Parathyroid adenoma (tissue), 2 donors: ENCODE data around the gene DCLRE1B.

Source experiments
- H2AFZ ChIP-seq: fragments of 300-600 bp; sonication (generic); one replicate; pipeline ENCODE4 v1.7.0; 2017; ENCODE audit warnings: antibody characterized with exemption, mild to moderate bottlenecking
- H3K27ac ChIP-seq: fragments of 300-600 bp; sonication (generic); one replicate; pipeline ENCODE4 v1.7.0; 2017
- H3K27me3 ChIP-seq: fragments of 300-600 bp; sonication (generic); one replicate; pipeline ENCODE4 v1.7.0; 2017; ENCODE audit warnings: low read length; ENCODE audit not compliant: control insufficient read depth, insufficient read depth
- H3K36me3 ChIP-seq: fragments of 300-600 bp; sonication (generic); one replicate; pipeline ENCODE4 v1.7.0; 2017; ENCODE audit warnings: low read length; ENCODE audit not compliant: control insufficient read depth, insufficient read depth
- H3K4me1 ChIP-seq: fragments of 300-600 bp; sonication (generic); one replicate; pipeline ENCODE4 v1.7.0; 2017; ENCODE audit warnings: control low read depth
- H3K4me2 ChIP-seq: fragments of 300-600 bp; sonication (generic); one replicate; pipeline ENCODE4 v1.7.0; 2017; ENCODE audit warnings: low read length
- H3K4me3 ChIP-seq: fragments of 300-600 bp; sonication (generic); one replicate; pipeline ENCODE4 v1.7.0; 2017; ENCODE audit warnings: low read depth, low read length
- H3K79me2 ChIP-seq: fragments of 300-600 bp; sonication (generic); one replicate; pipeline ENCODE4 v1.7.0; 2017; ENCODE audit warnings: control low read depth
- H3K9ac ChIP-seq: fragments of 300-600 bp; sonication (generic); one replicate; pipeline ENCODE4 v1.7.0; 2017; ENCODE audit warnings: mild to moderate bottlenecking
- H3K9me3 ChIP-seq: fragments of 300-600 bp; sonication (generic); one replicate; pipeline ENCODE4 v1.7.0; 2017; ENCODE audit warnings: low read length; ENCODE audit not compliant: control insufficient read depth
- TF ChIP-seq, protein P1 (sequence below): fragments of 300-600 bp; sonication (generic); IDR thresholded peaks from one replicate; pipeline ENCODE4 v1.7.0; 2017; ENCODE audit warnings: antibody characterized with exemption, mild to moderate bottlenecking
- donor health status: primary hyperparathyroidism.

DCLRE1B gene

DNA sequence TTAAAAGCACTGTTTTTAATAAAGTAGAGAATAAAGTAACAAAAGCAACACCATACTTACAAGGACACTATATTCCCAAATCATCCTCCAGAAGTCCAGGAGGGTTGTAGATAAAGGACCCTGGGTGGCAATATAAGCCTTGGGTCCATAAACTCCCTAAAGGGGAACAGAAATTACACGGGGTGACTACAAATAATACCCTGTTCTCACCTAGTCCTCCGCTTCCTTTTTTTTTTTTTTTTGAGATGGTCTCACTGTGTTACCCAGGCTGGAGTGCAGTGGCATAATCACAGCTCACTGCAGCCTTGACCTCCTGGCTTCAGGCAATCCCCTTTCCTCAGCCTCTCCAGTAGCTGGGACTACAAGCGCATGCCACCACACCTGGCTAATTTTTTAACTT, 46.7 kb upstream of the DCLRE1B start:
- Histone ChIP-seq H3K79me2 (no peaks in the 10 kb centered on the region), H2AFZ (no peak overlapping the region), H3K36me3 (no peaks in the 10 kb centered on the region), H3K27me3 (no peaks in the 10 kb centered on the region), H3K4me2 (no peak overlapping the region), H3K4me1 (no peaks in the 10 kb centered on the region), H3K27ac (no peak overlapping the region), H3K9me3 (no peaks in the 10 kb centered on the region), H3K9ac (no peak overlapping the region), H3K4me3 (no peak overlapping the region)
- TF ChIP-seq, protein P1, sequence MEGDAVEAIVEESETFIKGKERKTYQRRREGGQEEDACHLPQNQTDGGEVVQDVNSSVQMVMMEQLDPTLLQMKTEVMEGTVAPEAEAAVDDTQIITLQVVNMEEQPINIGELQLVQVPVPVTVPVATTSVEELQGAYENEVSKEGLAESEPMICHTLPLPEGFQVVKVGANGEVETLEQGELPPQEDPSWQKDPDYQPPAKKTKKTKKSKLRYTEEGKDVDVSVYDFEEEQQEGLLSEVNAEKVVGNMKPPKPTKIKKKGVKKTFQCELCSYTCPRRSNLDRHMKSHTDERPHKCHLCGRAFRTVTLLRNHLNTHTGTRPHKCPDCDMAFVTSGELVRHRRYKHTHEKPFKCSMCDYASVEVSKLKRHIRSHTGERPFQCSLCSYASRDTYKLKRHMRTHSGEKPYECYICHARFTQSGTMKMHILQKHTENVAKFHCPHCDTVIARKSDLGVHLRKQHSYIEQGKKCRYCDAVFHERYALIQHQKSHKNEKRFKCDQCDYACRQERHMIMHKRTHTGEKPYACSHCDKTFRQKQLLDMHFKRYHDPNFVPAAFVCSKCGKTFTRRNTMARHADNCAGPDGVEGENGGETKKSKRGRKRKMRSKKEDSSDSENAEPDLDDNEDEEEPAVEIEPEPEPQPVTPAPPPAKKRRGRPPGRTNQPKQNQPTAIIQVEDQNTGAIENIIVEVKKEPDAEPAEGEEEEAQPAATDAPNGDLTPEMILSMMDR = no peak

DNA sequence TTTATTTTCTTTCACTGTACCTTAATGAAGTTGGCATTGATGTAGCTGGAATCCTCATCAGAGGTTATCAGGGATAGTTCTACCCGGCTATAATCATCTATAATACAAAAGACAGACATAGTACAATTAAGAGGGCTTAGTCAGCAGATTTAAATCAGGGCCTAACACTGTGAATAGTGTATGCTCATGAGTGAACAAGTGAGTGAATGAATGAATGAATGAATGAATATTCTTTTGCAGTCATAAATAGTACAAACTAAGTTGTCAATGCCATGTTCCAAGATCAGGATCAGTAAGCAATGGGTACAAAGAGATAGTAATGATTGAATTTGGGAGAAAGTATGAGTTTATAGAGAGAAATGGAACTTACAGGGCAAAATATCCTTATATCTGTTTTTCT, 46.1 kb upstream of the DCLRE1B start:
- Histone ChIP-seq H3K4me1 (no peaks in the 10 kb centered on the region), H3K27ac (no peak overlapping the region), H3K4me2 (no peak overlapping the region), H3K9ac (no peak overlapping the region), H3K27me3 (no peaks in the 10 kb centered on the region), H3K4me3 (no peak overlapping the region), H3K79me2 (no peaks in the 10 kb centered on the region), H3K9me3 (no peaks in the 10 kb centered on the region), H3K36me3 (no peaks in the 10 kb centered on the region), H2AFZ (no peak overlapping the region)
- TF ChIP-seq, protein P1 = no peak

DNA sequence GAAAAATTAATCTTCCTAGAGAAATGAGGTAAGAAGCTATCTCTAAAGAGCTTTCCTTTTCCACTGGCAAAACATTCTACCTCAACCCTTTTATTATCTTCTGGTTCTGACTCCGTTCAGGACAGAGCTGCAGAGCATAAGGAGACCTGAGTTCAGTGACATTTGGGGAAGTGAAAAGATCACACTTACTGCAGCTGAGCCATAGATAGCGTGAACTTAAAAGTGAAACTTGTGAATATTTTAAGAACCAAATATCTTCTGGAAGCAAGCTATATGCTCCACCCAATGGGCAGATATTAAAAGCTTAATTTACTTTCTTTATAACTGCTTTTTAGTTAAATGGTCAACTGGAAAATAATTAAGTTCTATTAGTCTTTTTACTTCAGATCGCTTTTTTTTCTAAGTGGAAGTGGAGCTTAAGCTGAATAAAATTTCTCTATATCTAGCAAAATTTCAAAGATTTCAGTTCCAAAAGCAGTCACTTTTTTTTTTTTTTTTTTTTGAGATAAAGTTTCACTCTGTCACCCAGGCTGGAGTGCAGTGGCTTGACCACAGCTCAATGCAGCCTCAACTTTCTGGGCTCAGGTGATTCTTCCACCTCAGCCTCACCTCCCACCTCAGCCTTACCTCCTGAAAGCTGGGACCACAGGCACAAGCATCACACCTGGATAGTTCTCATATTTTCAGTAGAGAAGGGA, 45.5 kb upstream of the DCLRE1B start:
- Histone ChIP-seq H3K27me3 (no peaks in the 10 kb centered on the region), H3K36me3 (no peaks in the 10 kb centered on the region), H3K9ac (no peak overlapping the region), H3K4me1 (no peaks in the 10 kb centered on the region), H3K27ac (no peak overlapping the region), H2AFZ (no peak overlapping the region), H3K79me2 (no peaks in the 10 kb centered on the region), H3K4me3 (no peak overlapping the region), H3K9me3 (no peaks in the 10 kb centered on the region), H3K4me2 (no peak overlapping the region)
- TF ChIP-seq, protein P1 = no peak

DNA sequence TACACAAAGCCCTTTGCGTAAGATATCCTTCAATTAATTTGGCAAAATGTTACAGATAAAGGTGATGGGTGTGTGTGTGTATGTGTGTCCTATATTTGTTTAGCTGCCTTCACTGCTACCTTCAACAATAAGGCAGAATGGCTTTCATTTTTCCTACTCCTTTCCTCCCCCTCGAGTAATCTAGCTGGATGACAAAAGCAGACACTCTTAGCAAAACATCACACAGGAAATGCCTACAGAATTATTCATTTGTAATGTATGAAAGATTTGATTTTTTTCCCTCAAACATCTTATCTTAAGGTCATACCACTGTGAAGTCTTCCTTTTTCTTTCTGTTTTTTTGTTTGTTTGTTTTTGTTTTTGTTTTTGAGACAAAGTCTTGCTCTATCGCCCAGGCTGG, 44.2 kb upstream of the DCLRE1B start:
- Histone ChIP-seq H3K9me3 (no peaks in the 10 kb centered on the region), H3K36me3 (no peaks in the 10 kb centered on the region), H3K27me3 (no peaks in the 10 kb centered on the region), H3K4me1 (no peaks in the 10 kb centered on the region), H3K9ac (no peak overlapping the region), H3K4me2 (no peak overlapping the region), H3K79me2 (no peaks in the 10 kb centered on the region), H3K27ac (no peak overlapping the region), H2AFZ (no peak overlapping the region), H3K4me3 (no peak overlapping the region)
- TF ChIP-seq, protein P1 = no peak

DNA sequence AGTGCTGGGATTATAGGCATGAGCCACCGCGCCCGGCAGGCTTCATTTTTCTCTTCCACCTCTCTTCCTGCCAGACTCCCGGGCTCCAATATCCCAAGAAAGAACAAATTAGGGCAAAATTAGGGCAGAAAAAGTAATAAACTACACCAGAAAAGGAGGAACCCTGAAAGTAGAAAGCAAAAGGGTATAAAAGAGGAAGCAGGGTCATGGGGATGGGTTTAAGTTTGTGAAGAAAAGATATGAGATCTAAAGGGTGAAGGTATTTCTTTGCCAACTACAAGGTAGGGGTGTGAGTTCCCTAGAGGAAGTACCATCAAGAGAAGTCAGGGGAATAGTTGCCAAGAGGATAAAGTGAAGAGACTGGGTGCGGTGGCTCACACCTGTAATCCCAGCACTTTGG, 43.5 kb upstream of the DCLRE1B start:
- Histone ChIP-seq H3K36me3 (no peaks in the 10 kb centered on the region), H3K4me1 (no peaks in the 10 kb centered on the region), H3K9ac (no peak overlapping the region), H3K27ac (no peak overlapping the region), H3K4me3 (no peak overlapping the region), H3K4me2 (no peak overlapping the region), H2AFZ (no peak overlapping the region), H3K79me2 (no peaks in the 10 kb centered on the region), H3K27me3 (no peaks in the 10 kb centered on the region), H3K9me3 (no peaks in the 10 kb centered on the region)
- TF ChIP-seq, protein P1 = no peak
